ENCODE data around the gene KRT77. TPM values are rescaled to one million over a fixed set of nuclear protein-coding genes. Genes with fewer than 3 reads are reported as not detected.

Gene KRT77
- total RNA-seq, 2 donors from 2014 or later: 0.41 TPM; not detected in 1

DNA sequence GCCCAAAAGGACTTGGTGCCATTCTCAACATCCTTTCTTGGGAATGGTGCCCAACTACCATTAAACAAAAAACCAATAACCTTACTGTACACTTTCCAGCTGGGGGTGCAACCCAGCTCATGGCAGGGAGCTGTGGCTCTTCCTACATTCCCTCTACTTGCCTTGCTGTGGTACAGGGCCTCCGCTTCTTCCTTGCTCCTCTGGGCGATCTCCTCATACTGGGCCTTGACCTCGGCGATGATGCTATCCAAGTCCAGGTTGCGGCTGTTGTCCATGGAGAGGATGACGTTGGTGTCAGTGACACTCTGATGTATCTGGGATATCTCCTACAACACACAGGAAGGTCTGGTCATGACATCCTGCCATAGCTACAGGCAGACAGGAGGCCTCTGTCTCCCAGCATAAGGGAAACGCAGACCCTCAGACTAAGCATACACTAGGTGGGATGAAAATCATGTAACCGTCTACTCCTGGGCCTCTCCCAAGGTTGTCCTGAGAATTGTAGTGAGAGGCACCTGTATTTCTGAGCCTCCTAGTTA lies 55.2 kb downstream of the KRT77 start:
- H3K36me3 ChIP-seq: no peaks in the 10 kb centered on the region
- H3K27ac ChIP-seq: no peak overlapping the region
- TF ChIP-seq, protein P1, sequence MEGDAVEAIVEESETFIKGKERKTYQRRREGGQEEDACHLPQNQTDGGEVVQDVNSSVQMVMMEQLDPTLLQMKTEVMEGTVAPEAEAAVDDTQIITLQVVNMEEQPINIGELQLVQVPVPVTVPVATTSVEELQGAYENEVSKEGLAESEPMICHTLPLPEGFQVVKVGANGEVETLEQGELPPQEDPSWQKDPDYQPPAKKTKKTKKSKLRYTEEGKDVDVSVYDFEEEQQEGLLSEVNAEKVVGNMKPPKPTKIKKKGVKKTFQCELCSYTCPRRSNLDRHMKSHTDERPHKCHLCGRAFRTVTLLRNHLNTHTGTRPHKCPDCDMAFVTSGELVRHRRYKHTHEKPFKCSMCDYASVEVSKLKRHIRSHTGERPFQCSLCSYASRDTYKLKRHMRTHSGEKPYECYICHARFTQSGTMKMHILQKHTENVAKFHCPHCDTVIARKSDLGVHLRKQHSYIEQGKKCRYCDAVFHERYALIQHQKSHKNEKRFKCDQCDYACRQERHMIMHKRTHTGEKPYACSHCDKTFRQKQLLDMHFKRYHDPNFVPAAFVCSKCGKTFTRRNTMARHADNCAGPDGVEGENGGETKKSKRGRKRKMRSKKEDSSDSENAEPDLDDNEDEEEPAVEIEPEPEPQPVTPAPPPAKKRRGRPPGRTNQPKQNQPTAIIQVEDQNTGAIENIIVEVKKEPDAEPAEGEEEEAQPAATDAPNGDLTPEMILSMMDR (IDR thresholded peaks at IDR 0.05): no peak
- no peaks in the 10 kb centered on the region for H3K27me3 ChIP-seq (replicated peaks; ENCODE audit: insufficient read depth)
- H3K4me3 ChIP-seq: no peak overlapping the region
- H3K9me3 ChIP-seq: no peaks in the 10 kb centered on the region
- DNase-seq (ENCODE audit: low spot score): no peak
- ATAC-seq (ENCODE audit: insufficient number of reproducible peaks, low FRiP score, low read depth): no peak
- H3K4me1 ChIP-seq (ENCODE audit: control insufficient read depth in 1 of 2, low read depth in 2 of 2): no peaks in the 10 kb centered on the region

DNA sequence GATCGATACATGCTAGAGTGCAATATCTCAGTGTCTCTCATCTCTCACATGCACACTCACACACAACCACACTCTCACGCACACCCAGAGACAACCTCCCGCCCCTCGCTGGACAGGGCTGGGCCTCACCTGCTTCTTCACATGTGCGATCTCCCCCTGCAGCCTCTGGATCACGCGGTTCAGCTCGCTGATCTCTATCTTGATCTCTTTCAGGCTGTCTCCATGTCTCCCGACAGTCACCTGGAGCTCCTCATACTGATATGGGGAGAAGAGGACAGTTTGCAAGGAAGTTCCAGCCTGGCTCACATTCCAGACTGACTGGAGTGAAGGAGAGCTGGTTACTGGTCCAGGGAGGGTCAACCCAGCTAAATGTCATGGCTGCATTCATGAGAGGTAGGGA lies 55.7 kb downstream of the KRT77 start:
- no peak for ATAC-seq (ENCODE audit: insufficient number of reproducible peaks, low FRiP score, low read depth)
- TF ChIP-seq, protein P1 (IDR thresholded peaks at IDR 0.05): no peak
- no peak overlapping the region for H3K27ac ChIP-seq
- no peak for DNase-seq (ENCODE audit: low spot score)
- no peaks in the 10 kb centered on the region for H3K9me3 ChIP-seq
- no peaks in the 10 kb centered on the region for H3K4me1 ChIP-seq (ENCODE audit: control insufficient read depth in 1 of 2, low read depth in 2 of 2)
- H3K27me3 ChIP-seq (replicated peaks; ENCODE audit: insufficient read depth): no peaks in the 10 kb centered on the region
- no peaks in the 10 kb centered on the region for H3K36me3 ChIP-seq
- H3K4me3 ChIP-seq: no peak overlapping the region

DNA sequence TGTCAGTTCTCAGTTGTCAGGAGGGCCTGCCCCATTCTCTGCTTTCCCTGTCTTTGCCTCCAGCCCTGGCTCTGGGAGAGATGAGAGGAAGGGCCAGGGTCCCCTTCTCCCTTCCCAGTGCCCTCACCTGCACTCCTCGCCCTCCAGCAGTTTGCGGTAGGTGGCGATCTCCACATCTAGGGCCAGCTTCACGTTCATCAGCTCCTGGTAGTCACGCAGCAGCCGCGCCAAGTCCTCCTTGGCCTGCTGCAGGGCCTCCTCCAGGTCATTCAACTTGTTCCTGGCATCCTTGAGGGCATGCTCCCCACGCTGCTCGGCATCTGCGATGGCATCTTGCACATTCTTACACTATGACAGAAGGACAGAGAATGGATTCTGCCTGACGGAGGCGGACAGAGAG lies 56.7 kb downstream of the KRT77 start:
- Histone ChIP-seq H3K9me3 (no peaks in the 10 kb centered on the region), H3K36me3 (no peaks in the 10 kb centered on the region), H3K27me3 (replicated peaks; ENCODE audit: insufficient read depth) (no peaks in the 10 kb centered on the region), H3K4me1 (ENCODE audit: control insufficient read depth in 1 of 2, low read depth in 2 of 2) (no peaks in the 10 kb centered on the region), H3K4me3 (no peak overlapping the region), H3K27ac (no peak overlapping the region)
- no peak for ATAC-seq (ENCODE audit: insufficient number of reproducible peaks, low FRiP score, low read depth)
- no peak for DNase-seq (ENCODE audit: low spot score)
- TF ChIP-seq, protein P1 (IDR thresholded peaks at IDR 0.05): no peak

DNA sequence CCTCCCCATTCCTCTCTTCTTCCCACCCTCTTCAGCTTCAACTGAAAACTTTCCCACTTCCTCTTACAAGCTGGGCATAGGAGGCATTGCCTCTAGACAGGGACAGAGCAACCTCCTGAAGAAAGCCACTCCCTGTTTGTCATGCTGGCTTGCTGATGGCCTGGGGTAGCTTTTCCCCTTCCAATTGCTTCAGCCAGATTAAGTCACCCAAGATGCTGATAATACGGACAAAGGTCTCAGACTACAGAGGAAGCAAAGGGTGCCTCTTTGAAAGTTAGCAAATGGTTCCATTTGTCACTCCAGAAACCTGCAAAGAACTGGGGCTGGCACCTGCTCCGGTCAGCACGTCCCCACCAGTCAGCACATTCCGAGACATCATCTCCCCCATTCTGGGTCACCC lies 57.3 kb downstream of the KRT77 start:
- Histone ChIP-seq H3K36me3 (no peaks in the 10 kb centered on the region), H3K27me3 (replicated peaks; ENCODE audit: insufficient read depth) (no peaks in the 10 kb centered on the region), H3K9me3 (no peaks in the 10 kb centered on the region), H3K4me3 (no peak overlapping the region), H3K4me1 (ENCODE audit: control insufficient read depth in 1 of 2, low read depth in 2 of 2) (no peaks in the 10 kb centered on the region), H3K27ac (no peak overlapping the region)
- ATAC-seq (ENCODE audit: insufficient number of reproducible peaks, low FRiP score, low read depth) (no peak), DNase-seq (ENCODE audit: low spot score) (no peak)
- TF ChIP-seq, protein P1 (IDR thresholded peaks at IDR 0.05): no peak

DNA sequence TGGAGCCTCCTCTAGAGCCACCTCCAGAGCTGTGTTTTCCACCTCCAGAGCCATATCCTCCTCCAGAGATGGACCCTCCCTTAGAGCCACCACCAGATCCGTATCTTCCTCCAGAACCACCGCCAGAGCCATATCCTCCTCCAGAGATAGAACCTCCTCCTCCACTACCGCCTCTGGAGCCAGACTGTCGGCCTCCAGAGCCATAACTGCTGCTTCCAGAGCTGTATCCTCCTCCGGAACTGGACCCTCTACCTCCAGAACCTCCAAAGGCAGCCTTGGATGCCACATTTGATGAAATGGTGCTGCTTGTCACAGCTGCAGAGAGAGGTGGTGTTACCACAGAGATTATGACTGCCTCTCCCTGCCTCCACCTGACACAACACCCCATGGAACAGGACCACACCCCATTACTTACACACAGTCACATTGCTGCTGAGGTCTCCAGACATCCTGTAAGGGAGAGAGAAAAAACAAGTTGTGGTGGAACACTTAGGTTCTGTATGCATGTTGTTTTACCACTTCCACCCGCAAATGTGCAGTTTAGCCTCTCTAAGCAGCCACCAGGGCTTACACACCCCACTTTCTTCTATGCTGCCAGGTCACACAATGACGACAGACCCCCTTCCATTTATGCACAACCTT lies 58.1 kb downstream of the KRT77 start:
- H3K9me3 ChIP-seq: no peaks in the 10 kb centered on the region
- no peak overlapping the region for H3K27ac ChIP-seq
- ATAC-seq (ENCODE audit: insufficient number of reproducible peaks, low FRiP score, low read depth): no peak
- no peaks in the 10 kb centered on the region for H3K36me3 ChIP-seq
- TF ChIP-seq, protein P1 (IDR thresholded peaks at IDR 0.05): no peak
- H3K4me3 ChIP-seq: no peak overlapping the region
- H3K27me3 ChIP-seq (replicated peaks; ENCODE audit: insufficient read depth): no peaks in the 10 kb centered on the region
- DNase-seq (ENCODE audit: low spot score): no peak
- no peaks in the 10 kb centered on the region for H3K4me1 ChIP-seq (ENCODE audit: control insufficient read depth in 1 of 2, low read depth in 2 of 2)

Measured in thoracic aorta (tissue), 2 donors.